ENCODE measurements around the gene KIF21A. TPM values are rescaled to one million over a fixed set of nuclear protein-coding genes. Genes with fewer than 3 reads are reported as not detected.

The KIF21A gene
- polyA plus RNA-seq, 2 donors = 15.5 to 15.7 TPM

- H3K9me3 ChIP-seq (ENCODE audit: control insufficient read depth in 2 of 2, insufficient read depth in 1 of 2, low read depth in 1 of 2, low read length in 1 of 2) = no peaks in the 10 kb centered on the region
- H3K4me1 ChIP-seq (ENCODE audit: control insufficient read depth in 2 of 2, insufficient read depth in 2 of 2, low read length in 1 of 2) = no peaks in the 10 kb centered on the region
- WGBS, 2 donors = 94 to 95% methylated on average over 12 of the region's 12 CpGs
- H3K36me3 ChIP-seq (ENCODE audit: control insufficient read depth in 2 of 2, insufficient read depth in 2 of 2, low read length in 1 of 2) = peaks cover 0 to 2% of the 10 kb centered on the region in 2 donors
- H3K27ac ChIP-seq (ENCODE audit: low read depth in 2 of 2, low read length in 1 of 2) = no peak overlapping the region
- no peak overlapping the region for H3K4me3 ChIP-seq (ENCODE audit: low read depth in 1 of 2, low read length in 2 of 2)
- H3K27me3 ChIP-seq (ENCODE audit: control insufficient read depth in 1 of 2, insufficient read depth in 2 of 2, low read length in 2 of 2) = no peaks in the 10 kb centered on the region
Observed at GRCh38 chr12:39332661-39333175, 110.2 kb downstream of the KIF21A start.

DNA sequence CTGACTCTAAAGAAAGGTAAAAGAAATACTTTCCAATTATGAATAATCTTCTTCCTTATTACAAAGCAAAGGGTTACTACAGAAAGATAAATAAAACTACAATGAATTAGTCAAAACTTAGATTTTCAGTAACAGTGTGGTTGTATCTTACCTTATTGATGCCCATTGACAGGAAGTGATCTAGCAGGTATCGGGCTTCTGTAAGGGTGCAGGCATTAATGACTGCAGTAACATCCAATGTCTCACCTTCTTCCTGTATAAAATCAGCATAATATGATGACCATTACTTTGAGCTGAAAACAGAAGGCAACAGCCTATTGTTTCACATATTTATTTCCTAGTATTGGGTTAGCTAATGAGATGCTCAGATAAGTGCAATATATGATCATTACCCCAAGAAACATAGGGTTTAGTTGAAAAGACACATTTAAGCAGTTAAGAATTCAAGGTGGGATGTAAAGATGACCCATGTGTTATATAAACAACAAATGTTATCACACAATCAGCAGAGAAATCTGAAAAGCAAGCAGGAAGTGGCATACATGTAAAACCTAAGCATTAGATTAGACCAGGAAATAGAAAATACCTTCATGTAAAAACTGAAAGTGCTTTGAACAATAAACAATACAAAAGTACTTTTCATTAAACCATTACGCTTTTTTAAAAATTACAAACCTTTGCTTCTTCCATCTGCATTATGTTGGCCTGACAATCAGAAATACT is 111.2 kb downstream of the KIF21A start:
- H3K27me3 ChIP-seq (ENCODE audit: control insufficient read depth in 1 of 2, insufficient read depth in 2 of 2, low read length in 2 of 2) = no peaks in the 10 kb centered on the region
- H3K27ac ChIP-seq (ENCODE audit: low read depth in 2 of 2, low read length in 1 of 2) = no peak overlapping the region
- no peak overlapping the region for H3K4me3 ChIP-seq (ENCODE audit: low read depth in 1 of 2, low read length in 2 of 2)
- no peaks in the 10 kb centered on the region for H3K9me3 ChIP-seq (ENCODE audit: control insufficient read depth in 2 of 2, insufficient read depth in 1 of 2, low read depth in 1 of 2, low read length in 1 of 2)
- no peaks in the 10 kb centered on the region for H3K4me1 ChIP-seq (ENCODE audit: control insufficient read depth in 2 of 2, insufficient read depth in 2 of 2, low read length in 1 of 2)
- H3K36me3 ChIP-seq (ENCODE audit: control insufficient read depth in 2 of 2, insufficient read depth in 2 of 2, low read length in 1 of 2) = peaks cover 0 to 2% of the 10 kb centered on the region in 2 donors
- WGBS, 2 donors = 87 to 91% methylated on average over 2 of the region's 2 CpGs

GRCh38 chr12:39329876-39330275 is 113.0 kb downstream of the KIF21A start:
- 94 to 97% methylated on average over 4 of the region's 4 CpGs for WGBS, 2 donors
- no peaks in the 10 kb centered on the region for H3K9me3 ChIP-seq (ENCODE audit: control insufficient read depth in 2 of 2, insufficient read depth in 1 of 2, low read depth in 1 of 2, low read length in 1 of 2)
- no peaks in the 10 kb centered on the region for H3K27me3 ChIP-seq (ENCODE audit: control insufficient read depth in 1 of 2, insufficient read depth in 2 of 2, low read length in 2 of 2)
- no peak overlapping the region for H3K4me3 ChIP-seq (ENCODE audit: low read depth in 1 of 2, low read length in 2 of 2)
- H3K36me3 ChIP-seq (ENCODE audit: control insufficient read depth in 2 of 2, insufficient read depth in 2 of 2, low read length in 1 of 2) = peaks cover 0 to 2% of the 10 kb centered on the region in 2 donors
- H3K4me1 ChIP-seq (ENCODE audit: control insufficient read depth in 2 of 2, insufficient read depth in 2 of 2, low read length in 1 of 2) = no peaks in the 10 kb centered on the region
- H3K27ac ChIP-seq (ENCODE audit: low read depth in 2 of 2, low read length in 1 of 2) = no peak overlapping the region

DNA sequence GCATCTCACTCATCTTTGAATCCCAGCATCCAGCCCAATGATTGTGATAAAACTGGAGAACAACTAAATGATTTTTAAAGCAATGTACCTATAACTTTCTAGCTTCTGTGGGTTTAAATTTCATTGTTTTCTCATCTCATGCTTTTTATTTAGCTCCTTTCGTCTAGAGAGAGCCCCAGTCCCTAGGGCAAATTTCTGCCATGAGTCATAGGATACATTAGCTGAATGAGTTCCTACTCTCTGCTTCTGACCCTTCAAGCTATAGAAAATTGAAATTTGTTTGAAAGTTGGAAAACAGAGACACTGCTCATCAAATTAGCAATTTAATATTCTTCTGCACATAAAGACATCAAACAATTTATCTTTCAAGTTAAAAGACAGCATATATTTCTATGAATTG is 113.9 kb downstream of the KIF21A start:
- Histone ChIP-seq H3K27me3 (ENCODE audit: control insufficient read depth in 1 of 2, insufficient read depth in 2 of 2, low read length in 2 of 2) (no peaks in the 10 kb centered on the region), H3K27ac (ENCODE audit: low read depth in 2 of 2, low read length in 1 of 2) (no peak overlapping the region), H3K4me3 (ENCODE audit: low read depth in 1 of 2, low read length in 2 of 2) (no peak overlapping the region), H3K36me3 (ENCODE audit: control insufficient read depth in 2 of 2, insufficient read depth in 2 of 2, low read length in 1 of 2) (peaks cover 0 to 2% of the 10 kb centered on the region in 2 donors), H3K9me3 (ENCODE audit: control insufficient read depth in 2 of 2, insufficient read depth in 1 of 2, low read depth in 1 of 2, low read length in 1 of 2) (no peaks in the 10 kb centered on the region), H3K4me1 (ENCODE audit: control insufficient read depth in 2 of 2, insufficient read depth in 2 of 2, low read length in 1 of 2) (no peaks in the 10 kb centered on the region)
- 56 to 84% methylated on average over 1 of the region's 1 CpG for WGBS, 2 donors

DNA sequence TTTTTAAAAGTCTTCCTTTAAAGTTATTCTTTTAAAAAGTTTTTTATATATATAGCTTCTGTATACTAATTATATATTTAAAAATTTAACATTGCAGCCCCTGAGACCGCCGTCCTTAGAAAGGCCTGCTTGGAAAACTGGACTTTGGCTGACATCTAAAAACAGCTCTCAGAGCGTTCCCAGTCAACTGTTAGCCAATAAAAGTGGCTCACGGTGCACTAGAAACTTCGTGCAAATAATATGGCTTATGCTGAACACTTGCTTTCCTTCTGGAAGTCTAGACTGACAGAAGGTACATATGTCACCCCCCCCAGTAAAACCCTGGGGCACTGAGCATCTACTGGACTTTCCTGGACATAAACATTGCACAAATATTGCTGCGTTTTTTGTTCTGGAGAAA is 115.0 kb downstream of the KIF21A start:
- Histone ChIP-seq H3K27me3 (ENCODE audit: control insufficient read depth in 1 of 2, insufficient read depth in 2 of 2, low read length in 2 of 2) (no peaks in the 10 kb centered on the region), H3K27ac (ENCODE audit: low read depth in 2 of 2, low read length in 1 of 2) (no peak overlapping the region), H3K36me3 (ENCODE audit: control insufficient read depth in 2 of 2, insufficient read depth in 2 of 2, low read length in 1 of 2) (peaks cover 0 to 1% of the 10 kb centered on the region in 2 donors), H3K4me3 (ENCODE audit: low read depth in 1 of 2, low read length in 2 of 2) (no peak overlapping the region), H3K4me1 (ENCODE audit: control insufficient read depth in 2 of 2, insufficient read depth in 2 of 2, low read length in 1 of 2) (no peaks in the 10 kb centered on the region), H3K9me3 (ENCODE audit: control insufficient read depth in 2 of 2, insufficient read depth in 1 of 2, low read depth in 1 of 2, low read length in 1 of 2) (no peaks in the 10 kb centered on the region)
- WGBS, 2 donors = 87 to 88% methylated on average over 6 of the region's 6 CpGs

- H3K9me3 ChIP-seq (ENCODE audit: control insufficient read depth in 2 of 2, insufficient read depth in 1 of 2, low read depth in 1 of 2, low read length in 1 of 2) = no peaks in the 10 kb centered on the region
- H3K27me3 ChIP-seq (ENCODE audit: control insufficient read depth in 1 of 2, insufficient read depth in 2 of 2, low read length in 2 of 2) = no peaks in the 10 kb centered on the region
- no peak overlapping the region for H3K4me3 ChIP-seq (ENCODE audit: low read depth in 1 of 2, low read length in 2 of 2)
- 86 to 88% methylated on average over 1 of the region's 1 CpG for WGBS, 2 donors
- H3K27ac ChIP-seq (ENCODE audit: low read depth in 2 of 2, low read length in 1 of 2) = no peak overlapping the region
- no peaks in the 10 kb centered on the region for H3K36me3 ChIP-seq (ENCODE audit: control insufficient read depth in 2 of 2, insufficient read depth in 2 of 2, low read length in 1 of 2)
- H3K4me1 ChIP-seq (ENCODE audit: control insufficient read depth in 2 of 2, insufficient read depth in 2 of 2, low read length in 1 of 2) = no peaks in the 10 kb centered on the region
Observed at GRCh38 chr12:39327510-39327909, 115.4 kb downstream of the KIF21A start.

DNA sequence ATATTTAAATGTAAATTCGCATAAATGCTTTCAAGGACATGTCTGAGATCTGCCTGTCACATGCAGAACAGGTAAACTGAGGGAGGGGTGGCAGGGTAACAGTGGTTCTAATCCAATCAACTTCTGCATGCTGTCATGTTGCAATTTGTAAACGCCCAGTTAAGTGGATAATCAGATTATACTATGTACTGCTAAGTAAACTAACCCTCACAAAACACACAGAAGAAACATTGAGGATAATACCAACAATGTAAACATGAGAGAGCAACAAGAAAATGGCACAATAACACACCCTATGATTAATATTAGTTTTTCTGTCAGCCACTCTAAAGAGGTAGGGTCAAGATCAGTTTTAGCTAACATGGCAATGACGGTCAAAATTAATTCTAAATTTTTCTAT is 123.7 kb downstream of the KIF21A start:
- Histone ChIP-seq H3K9me3 (ENCODE audit: control insufficient read depth in 2 of 2, insufficient read depth in 1 of 2, low read depth in 1 of 2, low read length in 1 of 2) (no peaks in the 10 kb centered on the region), H3K27ac (ENCODE audit: low read depth in 2 of 2, low read length in 1 of 2) (no peak overlapping the region), H3K4me3 (ENCODE audit: low read depth in 1 of 2, low read length in 2 of 2) (no peak overlapping the region), H3K27me3 (ENCODE audit: control insufficient read depth in 1 of 2, insufficient read depth in 2 of 2, low read length in 2 of 2) (no peaks in the 10 kb centered on the region), H3K36me3 (ENCODE audit: control insufficient read depth in 2 of 2, insufficient read depth in 2 of 2, low read length in 1 of 2) (no peaks in the 10 kb centered on the region), H3K4me1 (ENCODE audit: control insufficient read depth in 2 of 2, insufficient read depth in 2 of 2, low read length in 1 of 2) (no peaks in the 10 kb centered on the region)
- WGBS, 2 donors = 86 to 88% methylated on average over 3 of the region's 3 CpGs

DNA sequence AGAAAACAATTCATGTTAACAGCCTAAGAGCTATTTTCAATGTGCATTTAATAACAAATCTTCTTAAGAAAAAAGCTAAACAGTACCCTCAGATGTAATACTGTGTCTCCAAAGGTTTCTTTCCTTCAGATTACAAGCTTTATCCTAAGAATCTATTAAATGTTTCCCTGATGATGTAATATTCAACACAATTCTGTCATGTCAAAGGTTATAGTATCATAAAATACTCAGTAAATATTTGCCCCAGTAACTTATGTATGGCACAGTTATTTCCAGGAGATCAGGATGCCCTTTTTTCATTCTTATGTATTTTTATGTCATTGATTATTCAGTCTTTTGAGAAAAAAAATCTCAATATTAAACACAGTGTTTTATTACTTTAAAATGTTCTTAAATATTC is 128.4 kb downstream of the KIF21A start:
- Histone ChIP-seq H3K4me1 (ENCODE audit: control insufficient read depth in 2 of 2, insufficient read depth in 2 of 2, low read length in 1 of 2) (no peaks in the 10 kb centered on the region), H3K27me3 (ENCODE audit: control insufficient read depth in 1 of 2, insufficient read depth in 2 of 2, low read length in 2 of 2) (no peaks in the 10 kb centered on the region), H3K36me3 (ENCODE audit: control insufficient read depth in 2 of 2, insufficient read depth in 2 of 2, low read length in 1 of 2) (no peaks in the 10 kb centered on the region), H3K27ac (ENCODE audit: low read depth in 2 of 2, low read length in 1 of 2) (no peak overlapping the region), H3K9me3 (ENCODE audit: control insufficient read depth in 2 of 2, insufficient read depth in 1 of 2, low read depth in 1 of 2, low read length in 1 of 2) (no peaks in the 10 kb centered on the region), H3K4me3 (ENCODE audit: low read depth in 1 of 2, low read length in 2 of 2) (no peak overlapping the region)

DNA sequence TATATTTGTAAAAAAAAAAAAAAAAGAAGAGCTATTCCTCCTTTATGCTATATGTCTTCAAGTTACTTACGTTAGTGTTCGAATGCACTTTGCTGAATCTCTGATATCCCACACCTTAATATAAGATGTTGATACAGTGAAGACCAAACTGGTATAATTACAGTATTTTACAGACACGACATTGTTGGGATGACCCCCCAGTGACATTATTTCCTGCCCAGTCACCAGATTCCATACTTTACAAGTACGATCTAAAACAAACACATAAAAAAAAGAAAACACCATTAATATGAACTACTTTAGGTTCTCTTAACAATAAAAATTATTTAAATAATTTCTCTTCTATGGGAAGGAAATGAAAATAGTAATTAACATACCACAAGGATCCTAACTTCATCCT is 133.4 kb downstream of the KIF21A start:
- peaks cover 0 to 3% of the 10 kb centered on the region in 2 donors for H3K36me3 ChIP-seq (ENCODE audit: control insufficient read depth in 2 of 2, insufficient read depth in 2 of 2, low read length in 1 of 2)
- no peaks in the 10 kb centered on the region for H3K9me3 ChIP-seq (ENCODE audit: control insufficient read depth in 2 of 2, insufficient read depth in 1 of 2, low read depth in 1 of 2, low read length in 1 of 2)

GRCh38 chr12:39301422-39301821 is 141.5 kb downstream of the KIF21A start:
- Histone ChIP-seq H3K36me3 (ENCODE audit: control insufficient read depth in 2 of 2, insufficient read depth in 2 of 2, low read length in 1 of 2) (no peaks in the 10 kb centered on the region), H3K27ac (ENCODE audit: low read depth in 2 of 2, low read length in 1 of 2) (no peak overlapping the region), H3K9me3 (ENCODE audit: control insufficient read depth in 2 of 2, insufficient read depth in 1 of 2, low read depth in 1 of 2, low read length in 1 of 2) (no peaks in the 10 kb centered on the region), H3K4me1 (ENCODE audit: control insufficient read depth in 2 of 2, insufficient read depth in 2 of 2, low read length in 1 of 2) (no peaks in the 10 kb centered on the region), H3K27me3 (ENCODE audit: control insufficient read depth in 1 of 2, insufficient read depth in 2 of 2, low read length in 2 of 2) (no peaks in the 10 kb centered on the region), H3K4me3 (ENCODE audit: low read depth in 1 of 2, low read length in 2 of 2) (no peak overlapping the region)

More for the DNA sequence above, 133.4 kb downstream of the KIF21A start:
- H3K4me3 ChIP-seq (ENCODE audit: low read depth in 1 of 2, low read length in 2 of 2) = no peak overlapping the region
- no peak overlapping the region for H3K27ac ChIP-seq (ENCODE audit: low read depth in 2 of 2, low read length in 1 of 2)
- WGBS, 2 donors = 85 to 88% methylated on average over 4 of the region's 4 CpGs
- H3K27me3 ChIP-seq (ENCODE audit: control insufficient read depth in 1 of 2, insufficient read depth in 2 of 2, low read length in 2 of 2) = no peaks in the 10 kb centered on the region
- H3K4me1 ChIP-seq (ENCODE audit: control insufficient read depth in 2 of 2, insufficient read depth in 2 of 2, low read length in 1 of 2) = no peaks in the 10 kb centered on the region
